Thyroid gland (tissue), 4 donors: ENCODE data around the gene CDKL5.

ENCODE experiments used
- POLR2A ChIP-seq, 2 donors: fragments of 450-650 bp; IDR thresholded peaks; one replicate each; pipeline ENCODE4 v1.6.1; 2017; ENCODE audit warnings: antibody characterized with exemption in 2 of 2, mild to moderate bottlenecking in 2 of 2, moderate library complexity in 1 of 2
- TF ChIP-seq, protein P1 (sequence below), 6 experiments: fragments of 200-600 bp in 3 of 6; fragments of 450-650 bp in 3 of 6; sonication (generic) in 3 of 6; IDR thresholded peaks; one replicate each; pipeline ENCODE4 v1.5.1; 2016 to 2019; ENCODE audit warnings: antibody characterized with exemption in 6 of 6, mild to moderate bottlenecking in 2 of 6, inconsistent platforms in 1 of 6, moderate library complexity in 1 of 6

DNA sequence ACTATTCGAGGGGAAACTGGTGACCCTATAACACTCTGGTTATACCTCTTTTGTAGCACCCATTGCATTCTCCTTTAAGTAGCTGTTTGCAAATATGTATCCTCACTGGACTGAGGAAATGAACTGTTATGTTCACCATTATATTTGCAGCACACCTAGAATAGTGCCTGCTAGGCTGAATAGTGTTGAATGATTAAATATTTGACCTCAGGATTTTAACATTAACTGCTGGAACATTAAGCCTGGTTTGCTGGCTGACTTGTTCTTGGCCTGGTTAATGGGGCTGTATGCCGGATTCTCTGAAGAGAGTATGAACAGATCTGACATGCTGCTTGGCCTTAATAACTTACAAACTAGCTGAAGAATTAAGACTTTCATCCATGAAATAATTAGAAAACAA, 166.4 kb downstream of the CDKL5 start:
- TF ChIP-seq, protein P1, sequence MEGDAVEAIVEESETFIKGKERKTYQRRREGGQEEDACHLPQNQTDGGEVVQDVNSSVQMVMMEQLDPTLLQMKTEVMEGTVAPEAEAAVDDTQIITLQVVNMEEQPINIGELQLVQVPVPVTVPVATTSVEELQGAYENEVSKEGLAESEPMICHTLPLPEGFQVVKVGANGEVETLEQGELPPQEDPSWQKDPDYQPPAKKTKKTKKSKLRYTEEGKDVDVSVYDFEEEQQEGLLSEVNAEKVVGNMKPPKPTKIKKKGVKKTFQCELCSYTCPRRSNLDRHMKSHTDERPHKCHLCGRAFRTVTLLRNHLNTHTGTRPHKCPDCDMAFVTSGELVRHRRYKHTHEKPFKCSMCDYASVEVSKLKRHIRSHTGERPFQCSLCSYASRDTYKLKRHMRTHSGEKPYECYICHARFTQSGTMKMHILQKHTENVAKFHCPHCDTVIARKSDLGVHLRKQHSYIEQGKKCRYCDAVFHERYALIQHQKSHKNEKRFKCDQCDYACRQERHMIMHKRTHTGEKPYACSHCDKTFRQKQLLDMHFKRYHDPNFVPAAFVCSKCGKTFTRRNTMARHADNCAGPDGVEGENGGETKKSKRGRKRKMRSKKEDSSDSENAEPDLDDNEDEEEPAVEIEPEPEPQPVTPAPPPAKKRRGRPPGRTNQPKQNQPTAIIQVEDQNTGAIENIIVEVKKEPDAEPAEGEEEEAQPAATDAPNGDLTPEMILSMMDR (IDR thresholded peaks at IDR 0.05) = no peak
- TF ChIP-seq POLR2A (IDR thresholded peaks at IDR 0.05) = no peak
